Choroid plexus epithelial cell (primary cell): ENCODE data around the gene PSMA7.

Experiments
- DNase-seq: peaks from one replicate; pipeline ENCODE4 v3.0.0-alpha.2; 2010; ENCODE audit warnings: low read depth
- H3K4me3 ChIP-seq: 2 replicates; pipeline ENCODE4 v1.5.1; 2011; ENCODE audit warnings: low read depth, mild to moderate bottlenecking, control low read depth, low read length, moderate library complexity
- CTCF ChIP-seq: conservative IDR thresholded peaks from 2 replicates; pipeline ENCODE4 v1.5.1; 2011; ENCODE audit warnings: low read depth, mild to moderate bottlenecking, control low read depth, inconsistent platforms, low read length, moderate library complexity

Gene PSMA7

GRCh38 chr20:62111148-62111547, 32.0 kb downstream of the PSMA7 start:
- H3K4me3 ChIP-seq = no peak overlapping the region
- no peak for DNase-seq
- TF ChIP-seq CTCF = no peak

GRCh38 chr20:62105592-62105991, 37.6 kb downstream of the PSMA7 start:
- no peak overlapping the region for H3K4me3 ChIP-seq
- no peak for TF ChIP-seq CTCF
- no peak for DNase-seq

- no peak for TF ChIP-seq CTCF
- DNase-seq = peak; percentile 46
- no peak overlapping the region for H3K4me3 ChIP-seq
These were observed 38.3 kb downstream of the PSMA7 start for GRCh38 chr20:62104791-62105345.

GRCh38 chr20:62104234-62104789, 38.9 kb downstream of the PSMA7 start:
- TF ChIP-seq CTCF = no peak

GRCh38 chr20:62103508-62104233, 39.5 kb downstream of the PSMA7 start:
- no peak for DNase-seq
- TF ChIP-seq CTCF = no peak
- H3K4me3 ChIP-seq = no peak overlapping the region

More at GRCh38 chr20:62104234-62104789, 38.9 kb downstream of the PSMA7 start:
- DNase-seq = no peak
- H3K4me3 ChIP-seq = no peak overlapping the region

- no peak for TF ChIP-seq CTCF
- DNase-seq = no peak
- H3K4me3 ChIP-seq = no peak overlapping the region
These were observed 42.1 kb downstream of the PSMA7 start for GRCh38 chr20:62101078-62101477.

- no peak overlapping the region for H3K4me3 ChIP-seq
- TF ChIP-seq CTCF = no peak
- DNase-seq = no peak
These were observed 45.2 kb downstream of the PSMA7 start for GRCh38 chr20:62097881-62098407.
